Kidney (tissue), 14 donors: ENCODE results near the gene LARP4. TPM values are rescaled to one million over a fixed set of nuclear protein-coding genes. Genes with fewer than 3 reads are reported as not detected.

ENCODE experiments used
- DNase-seq, 5 donors: peaks; one replicate each; pipeline ENCODE4 v3.0.0-alpha.2; 2013 to 2020
- FAIRE-seq: peaks from 2 replicates; lab custom pipeline; 2012; peaks lifted over from hg19 to GRCh38; lab: Jason Lieb, UNC
- H3K27ac ChIP-seq, 2 donors: one replicate each; pipeline ENCODE4 v1.7.0; 2013; ENCODE audit warnings: low read depth in 2 of 2, low read length in 2 of 2, inconsistent platforms in 1 of 2
- H3K27me3 ChIP-seq: one replicate; pipeline ENCODE4 v1.7.1; 2013; ENCODE audit warnings: low read length, inconsistent platforms; ENCODE audit not compliant: control insufficient read depth, insufficient read depth
- H3K36me3 ChIP-seq, 3 donors: one replicate each; pipeline versions ENCODE4 v1.7.0 to v1.7.1; 2013; ENCODE audit warnings: low read length in 3 of 3, control low read depth in 1 of 3, inconsistent platforms in 1 of 3; ENCODE audit not compliant: insufficient read depth in 3 of 3, control insufficient read depth in 2 of 3
- H3K4me1 ChIP-seq, 3 donors: one replicate each; pipeline versions ENCODE4 v1.7.0 to v1.7.1; 2013; ENCODE audit warnings: low read length in 3 of 3, inconsistent platforms in 1 of 3, low read depth in 1 of 3; ENCODE audit not compliant: control insufficient read depth in 2 of 3, insufficient read depth in 2 of 3
- H3K4me3 ChIP-seq, 3 donors: one replicate each; pipeline versions ENCODE4 v1.7.0 to v1.8.1; 2013; ENCODE audit warnings: low read length in 3 of 3, control low read depth in 1 of 3, inconsistent platforms in 1 of 3
- H3K9ac ChIP-seq, 3 donors: one replicate each; pipeline versions ENCODE4 v1.7.0 to v1.7.1; 2013; ENCODE audit warnings: low read length in 3 of 3, control low read depth in 1 of 3, inconsistent platforms in 1 of 3
- H3K9me3 ChIP-seq, 3 donors: one replicate each; pipeline versions ENCODE4 v1.7.0 to v1.7.1; 2013; ENCODE audit warnings: low read length in 3 of 3, control low read depth in 1 of 3, inconsistent platforms in 1 of 3; ENCODE audit not compliant: control insufficient read depth in 2 of 3, insufficient read depth in 1 of 3
- CTCF ChIP-seq: IDR thresholded peaks from 3 replicates; pipeline ENCODE4 v1.5.1; 2012; ENCODE audit warnings: mild to moderate bottlenecking, moderate library complexity, borderline replicate concordance; ENCODE audit not compliant: insufficient read depth; ENCODE audit errors: extremely low read depth
- intact Hi-C: fragments of 100-400 bp; cut with DNase I; formaldehyde crosslinking; loops from one replicate; pipeline ENCODE4 v1.11.1; 2022
- polyA plus RNA-seq: library from polyadenylated mRNA; stranded (reverse); fragments of 350-450 nt; fragmentation: Illumina TruSeq; extraction: RNeasy Lipid Tissue Mini Kit (QIAGEN cat#74804); gene quantifications from one replicate; pipeline ENCODE4 v1.2.3, GENCODE V29; 2014; ENCODE audit warnings: low read depth, low replicate concordance; ENCODE audit not compliant: insufficient read depth
- total RNA-seq: library from RNA; stranded (reverse); fragmentation: NEBNext Ultra II Directional; extraction: Animal tissue kit (Norgen Biotek cat#: 25700); gene quantifications from one replicate; pipeline ENCODE4 v1.2.1, GENCODE V29; 2021
- donor health status: control.
- donor health status: control.
- donor health status: control.
- donor health status: control.
- donor health status: control.
- donor health status: DM: yes; HTN: yes; CAD: no.
- donor health status: Normal renal cell carcinoma (clear cell type).

Gene LARP4
- total and polyA plus RNA-seq, 2 donors from 2014 or later: 17.1 to 56.1 TPM

GRCh38 chr12:50400104-50400637 lies 514 bp upstream of the LARP4 start:
- no peaks in the 10 kb centered on the region for H3K9me3 ChIP-seq
- H3K27me3 ChIP-seq: no peaks in the 10 kb centered on the region
- H3K9ac ChIP-seq: peak overlapping the region; percentile 12 to 99 (median 57)
- intact Hi-C loops: no loop called here
- DNase-seq: peak in 1 of 5 donors; percentile 24
- no peaks in the 10 kb centered on the region for H3K36me3 ChIP-seq
- TF ChIP-seq CTCF: no peak
- peak overlapping the region; percentile 92 to 96 for H3K27ac ChIP-seq
- H3K4me1 ChIP-seq: peaks cover 0 to 5% (median 0%) of the 10 kb centered on the region in 3 donors
- no peak for FAIRE-seq
- H3K4me3 ChIP-seq: peak overlapping the region; percentile 79 to 100 (median 97)

- Histone ChIP-seq H3K27ac (peak overlapping the region; percentile 92 to 96), H3K9ac (peak overlapping the region; percentile 77 to 95 (median 87)), H3K4me1 (peaks cover 0 to 5% (median 0%) of the 10 kb centered on the region in 3 donors), H3K4me3 (peak overlapping the region; percentile 79 to 100 (median 97)), H3K27me3 (no peaks in the 10 kb centered on the region), H3K36me3 (no peaks in the 10 kb centered on the region), H3K9me3 (no peaks in the 10 kb centered on the region)
- intact Hi-C loops: no loop called here
- TF ChIP-seq CTCF: no peak
- no peak for FAIRE-seq
- peak in 3 of 5 donors; percentile 17 to 78 (median 76) for DNase-seq
Observed at GRCh38 chr12:50401500-50402081, 906 bp downstream of the LARP4 start.

- intact Hi-C loops: no loop called here
- peaks cover 0 to 5% (median 0%) of the 10 kb centered on the region in 3 donors for H3K4me1 ChIP-seq
- DNase-seq (peak in 2 of 5 donors; percentile 29 to 33), FAIRE-seq (no peak)
- H3K36me3 ChIP-seq: no peaks in the 10 kb centered on the region
- H3K27me3 ChIP-seq: no peaks in the 10 kb centered on the region
- TF ChIP-seq CTCF: no peak
- H3K9me3 ChIP-seq: no peaks in the 10 kb centered on the region
- peak overlapping the region; percentile 77 to 95 (median 87) for H3K9ac ChIP-seq
- peak overlapping the region; percentile 92 to 96 for H3K27ac ChIP-seq
- H3K4me3 ChIP-seq: peak overlapping the region; percentile 79 to 100 (median 97)
Observed at GRCh38 chr12:50402264-50403000, 1.7 kb downstream of the LARP4 start.
